ENCODE results near the gene HNRNPM. TPM values are rescaled to one million over a fixed set of nuclear protein-coding genes. Genes with fewer than 3 reads are reported as not detected.

The HNRNPM gene
- total RNA-seq, 2 donors from 2014 or later = 155 to 289 TPM

DNA sequence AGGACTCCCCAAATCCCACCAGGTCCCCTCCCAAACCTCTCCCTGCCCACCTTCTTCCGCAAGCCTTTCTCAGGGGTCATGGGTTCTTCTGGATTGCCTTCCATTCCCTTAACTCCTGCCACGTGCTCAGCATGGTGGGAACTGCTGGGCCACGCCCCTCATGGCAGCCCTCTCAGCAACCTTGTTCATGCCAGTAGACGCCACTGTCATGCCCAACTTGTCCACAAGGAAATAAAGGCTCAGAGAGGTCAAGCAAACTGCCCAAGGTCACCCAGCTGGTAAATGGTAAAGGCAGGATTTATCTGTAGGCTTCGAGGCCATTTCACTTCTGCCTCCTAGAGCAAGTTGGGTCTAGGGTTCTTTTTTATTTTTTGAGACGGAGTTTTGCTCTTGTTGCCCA lies 46.8 kb downstream of the HNRNPM start:
- H3K27me3 Mint-ChIP-seq = no peaks in the 10 kb centered on the region
- H3K9me3 Mint-ChIP-seq = no peaks in the 10 kb centered on the region
- no peak overlapping the region for H3K4me3 Mint-ChIP-seq
- peaks cover 38% of the 10 kb centered on the region for H3K36me3 Mint-ChIP-seq (ENCODE audit: low read depth)
- peaks cover 16% of the 10 kb centered on the region for H3K4me1 Mint-ChIP-seq
- no peak for ATAC-seq (replicated peaks)
- H3K27ac Mint-ChIP-seq = no peak overlapping the region

- Mint-ChIP-seq H3K4me3 (no peak overlapping the region), H3K27ac (peak overlapping the region; percentile 43), H3K9me3 (no peaks in the 10 kb centered on the region), H3K4me1 (no peaks in the 10 kb centered on the region), H3K36me3 (ENCODE audit: low read depth) (peaks cover 12% of the 10 kb centered on the region), H3K27me3 (no peaks in the 10 kb centered on the region)
- ATAC-seq (replicated peaks) = no peak
Observed at GRCh38 chr19:8494158-8494557, 49.4 kb downstream of the HNRNPM start.

DNA sequence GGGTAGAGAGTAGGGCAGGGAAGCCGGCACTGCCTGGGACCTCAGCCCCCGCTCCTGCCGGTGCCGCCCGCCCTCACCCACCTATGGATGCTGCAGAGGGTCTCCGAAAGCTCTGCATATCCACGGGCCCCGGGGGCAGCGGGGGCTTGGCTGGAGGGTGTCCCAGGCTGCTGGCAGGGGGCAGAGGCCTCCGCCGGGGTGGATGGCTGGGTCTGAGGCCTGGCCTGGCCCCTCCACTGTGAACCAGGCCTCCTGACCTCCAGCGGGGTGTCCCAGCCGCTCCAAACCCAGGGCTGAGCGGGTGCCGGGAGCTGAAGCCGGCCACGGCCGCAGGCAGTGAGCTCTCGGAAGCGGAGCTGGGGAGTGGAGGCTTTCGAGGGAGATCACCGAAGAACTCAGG lies 53.5 kb downstream of the HNRNPM start:
- Mint-ChIP-seq H3K27ac (no peak overlapping the region), H3K4me3 (no peak overlapping the region), H3K9me3 (no peaks in the 10 kb centered on the region), H3K36me3 (ENCODE audit: low read depth) (no peaks in the 10 kb centered on the region), H3K4me1 (no peaks in the 10 kb centered on the region), H3K27me3 (no peaks in the 10 kb centered on the region)
- no peak for ATAC-seq (replicated peaks)

GRCh38 chr19:8499048-8499833 lies 54.5 kb downstream of the HNRNPM start:
- Mint-ChIP-seq H3K27me3 (no peaks in the 10 kb centered on the region), H3K4me3 (no peak overlapping the region), H3K4me1 (no peaks in the 10 kb centered on the region), H3K36me3 (ENCODE audit: low read depth) (no peaks in the 10 kb centered on the region), H3K9me3 (no peaks in the 10 kb centered on the region), H3K27ac (no peak overlapping the region)
- ATAC-seq (replicated peaks) = no peak

GRCh38 chr19:8500158-8500557 lies 55.4 kb downstream of the HNRNPM start:
- Mint-ChIP-seq H3K4me3 (no peak overlapping the region), H3K27ac (peak overlapping the region; percentile 20), H3K4me1 (no peaks in the 10 kb centered on the region), H3K27me3 (no peaks in the 10 kb centered on the region), H3K36me3 (ENCODE audit: low read depth) (no peaks in the 10 kb centered on the region), H3K9me3 (no peaks in the 10 kb centered on the region)
- no peak for ATAC-seq (replicated peaks)

- Mint-ChIP-seq H3K36me3 (ENCODE audit: low read depth) (no peaks in the 10 kb centered on the region), H3K9me3 (no peaks in the 10 kb centered on the region), H3K4me3 (no peak overlapping the region), H3K27ac (no peak overlapping the region), H3K4me1 (peaks cover 4% of the 10 kb centered on the region), H3K27me3 (no peaks in the 10 kb centered on the region)
- no peak for ATAC-seq (replicated peaks)
Observed at GRCh38 chr19:8501516-8501915, 56.7 kb downstream of the HNRNPM start.

- no peaks in the 10 kb centered on the region for H3K36me3 Mint-ChIP-seq (ENCODE audit: low read depth)
- no peak for ATAC-seq (replicated peaks)
- H3K4me1 Mint-ChIP-seq = peaks cover 4% of the 10 kb centered on the region
- H3K27ac Mint-ChIP-seq = no peak overlapping the region
- no peak overlapping the region for H3K4me3 Mint-ChIP-seq
- no peaks in the 10 kb centered on the region for H3K27me3 Mint-ChIP-seq
- H3K9me3 Mint-ChIP-seq = no peaks in the 10 kb centered on the region
Observed at GRCh38 chr19:8501981-8502380, 57.2 kb downstream of the HNRNPM start.

DNA sequence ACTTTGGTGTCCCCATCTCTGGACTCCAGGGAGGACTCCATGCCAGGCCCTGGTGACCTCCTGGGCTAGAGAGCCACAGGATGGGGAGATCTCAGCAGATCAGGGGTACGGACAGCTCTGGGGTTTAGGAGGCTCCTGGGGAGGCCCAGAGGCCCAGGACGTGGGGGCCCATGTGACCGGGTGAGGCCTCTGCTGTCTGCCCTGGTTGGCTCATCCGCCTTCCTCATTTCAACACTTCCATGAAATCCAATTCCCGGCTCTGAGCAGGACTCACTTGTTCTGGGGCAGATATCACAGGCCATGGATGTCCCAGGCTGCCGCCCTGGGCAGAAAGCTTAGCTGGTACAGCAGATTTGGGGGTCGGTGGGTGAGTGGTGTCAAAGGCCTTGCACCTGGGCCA lies 58.7 kb downstream of the HNRNPM start:
- Mint-ChIP-seq H3K9me3 (no peaks in the 10 kb centered on the region), H3K4me1 (peaks cover 4% of the 10 kb centered on the region), H3K36me3 (ENCODE audit: low read depth) (no peaks in the 10 kb centered on the region)

DNA sequence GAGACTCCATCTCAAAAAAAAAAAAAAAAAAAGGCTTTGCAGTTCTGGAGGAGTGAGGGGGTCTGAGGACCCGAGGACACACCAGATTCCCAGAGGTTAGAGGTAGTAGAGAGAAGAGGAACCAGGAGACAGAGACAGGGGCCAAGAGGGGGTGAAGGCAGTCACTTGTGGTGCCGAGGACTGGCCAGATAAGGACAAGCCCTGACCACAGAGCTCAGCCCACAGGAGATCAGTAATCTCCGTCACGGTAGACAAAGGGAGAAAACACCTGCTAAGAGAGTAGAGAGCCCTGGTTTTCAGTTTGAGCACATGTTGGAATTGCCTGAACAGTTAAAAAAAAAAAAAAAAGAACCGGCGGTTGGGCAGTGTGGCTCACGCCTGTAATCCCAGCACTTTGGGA lies 59.4 kb downstream of the HNRNPM start:
- Mint-ChIP-seq H3K4me3 (peak overlapping the region; percentile 21), H3K27me3 (no peaks in the 10 kb centered on the region), H3K9me3 (no peaks in the 10 kb centered on the region), H3K36me3 (ENCODE audit: low read depth) (no peaks in the 10 kb centered on the region), H3K4me1 (peaks cover 4% of the 10 kb centered on the region), H3K27ac (no peak overlapping the region)
- no peak for ATAC-seq (replicated peaks)

More for the DNA sequence above, 58.7 kb downstream of the HNRNPM start:
- no peak for ATAC-seq (replicated peaks)
- Mint-ChIP-seq H3K27me3 (no peaks in the 10 kb centered on the region), H3K4me3 (no peak overlapping the region), H3K27ac (no peak overlapping the region)

DNA sequence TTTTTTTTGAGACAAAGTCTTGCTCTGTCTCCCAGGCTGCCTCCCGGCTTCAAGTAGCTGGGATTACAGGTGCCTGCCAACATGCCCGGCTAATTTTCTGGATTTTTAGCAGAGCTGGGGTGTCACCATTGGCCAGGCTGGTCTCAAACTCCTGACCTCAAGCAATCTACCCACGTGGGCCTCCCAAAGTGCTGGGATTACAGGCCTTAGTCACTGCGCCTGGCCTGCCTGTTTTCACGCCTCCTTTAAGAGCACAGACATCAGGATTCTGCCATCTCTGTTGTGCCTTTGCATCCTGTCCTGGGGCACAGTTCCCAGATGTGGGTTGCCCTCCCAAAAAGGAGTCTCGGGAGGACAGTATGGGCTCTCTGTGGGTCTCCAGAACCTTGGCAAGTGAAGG lies 60.1 kb downstream of the HNRNPM start:
- Mint-ChIP-seq H3K27ac (no peak overlapping the region), H3K9me3 (no peaks in the 10 kb centered on the region), H3K36me3 (ENCODE audit: low read depth) (no peaks in the 10 kb centered on the region), H3K4me1 (peaks cover 4% of the 10 kb centered on the region), H3K27me3 (no peaks in the 10 kb centered on the region), H3K4me3 (peak overlapping the region; percentile 82)
- no peak for ATAC-seq (replicated peaks)

- peak; percentile 86 for ATAC-seq (replicated peaks)
- Mint-ChIP-seq H3K4me3 (peak overlapping the region; percentile 82), H3K27ac (peak overlapping the region; percentile 90)
Observed at GRCh38 chr19:8505680-8506401, 61.1 kb downstream of the HNRNPM start.

DNA sequence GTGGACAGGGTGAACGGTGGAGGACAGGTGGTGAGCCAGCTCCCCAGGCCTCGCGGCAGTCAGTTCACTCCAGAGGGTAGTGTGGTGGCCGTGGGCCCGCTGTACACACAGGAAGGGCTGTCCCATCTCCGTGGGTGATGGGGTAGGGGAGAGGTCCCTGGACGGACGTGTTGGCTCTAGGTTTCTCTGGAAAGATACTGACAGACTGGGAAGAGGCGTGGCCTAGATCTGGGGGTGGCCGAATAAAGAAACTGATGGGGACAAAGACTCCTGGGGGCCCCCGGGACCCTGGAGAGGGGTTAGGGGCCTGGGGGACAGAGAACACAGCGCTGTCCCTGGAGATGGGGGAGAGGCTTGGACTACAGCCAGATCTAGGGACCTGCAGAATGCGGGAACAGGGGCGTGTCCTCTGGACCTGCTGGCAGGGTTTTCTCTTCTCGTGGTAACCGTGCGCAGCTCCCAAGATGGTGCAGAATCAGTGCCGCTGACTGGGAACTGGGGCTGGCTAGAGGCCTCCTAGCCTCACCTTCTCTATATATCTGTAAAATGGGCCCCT lies 61.7 kb downstream of the HNRNPM start:
- Mint-ChIP-seq H3K27me3 (no peaks in the 10 kb centered on the region), H3K9me3 (no peaks in the 10 kb centered on the region), H3K4me3 (peak overlapping the region; percentile 82), H3K27ac (peak overlapping the region; percentile 90), H3K36me3 (ENCODE audit: low read depth) (no peaks in the 10 kb centered on the region), H3K4me1 (peaks cover 4% of the 10 kb centered on the region)
- no peak for ATAC-seq (replicated peaks)

More at GRCh38 chr19:8505680-8506401, 61.1 kb downstream of the HNRNPM start:
- peaks cover 4% of the 10 kb centered on the region for H3K4me1 Mint-ChIP-seq
- no peaks in the 10 kb centered on the region for H3K9me3 Mint-ChIP-seq
- H3K36me3 Mint-ChIP-seq (ENCODE audit: low read depth) = no peaks in the 10 kb centered on the region
- no peaks in the 10 kb centered on the region for H3K27me3 Mint-ChIP-seq

- H3K4me1 Mint-ChIP-seq = peaks cover 17% of the 10 kb centered on the region
Observed at GRCh38 chr19:8510589-8511115, 65.9 kb downstream of the HNRNPM start.

DNA sequence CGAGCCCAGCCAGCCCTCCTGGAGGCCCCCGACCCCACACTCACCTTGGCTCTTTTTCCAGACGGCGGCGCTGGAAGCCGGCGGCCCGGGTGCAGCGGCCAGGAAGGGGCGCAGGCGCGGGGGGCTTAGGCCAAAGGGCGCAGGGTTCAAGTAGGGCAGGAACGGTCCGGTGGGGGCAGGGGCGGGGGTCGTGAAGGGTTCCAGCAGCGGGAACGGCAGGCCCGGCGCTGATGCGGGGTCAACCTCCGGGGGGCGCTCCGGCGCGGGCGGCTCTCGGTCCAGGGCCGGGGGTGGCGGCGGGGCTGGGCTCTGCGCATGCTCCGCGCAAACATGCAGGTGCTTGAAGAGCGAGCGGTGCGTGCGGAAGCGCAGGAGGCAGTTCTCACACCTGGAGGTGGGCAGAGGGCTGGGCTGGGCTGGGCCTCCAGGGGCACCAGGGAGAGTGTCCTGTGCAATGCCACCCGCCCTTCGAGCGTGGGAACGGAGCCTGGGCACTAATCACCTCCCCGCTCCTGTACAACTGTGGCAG lies 66.9 kb downstream of the HNRNPM start:
- H3K4me1 Mint-ChIP-seq = peaks cover 13% of the 10 kb centered on the region
- no peak overlapping the region for H3K4me3 Mint-ChIP-seq
- no peaks in the 10 kb centered on the region for H3K9me3 Mint-ChIP-seq
- H3K36me3 Mint-ChIP-seq (ENCODE audit: low read depth) = peaks cover 6% of the 10 kb centered on the region
- no peak for ATAC-seq (replicated peaks)
- no peak overlapping the region for H3K27ac Mint-ChIP-seq
- H3K27me3 Mint-ChIP-seq = no peaks in the 10 kb centered on the region

More at GRCh38 chr19:8510589-8511115, 65.9 kb downstream of the HNRNPM start:
- no peak for ATAC-seq (replicated peaks)
- Mint-ChIP-seq H3K9me3 (no peaks in the 10 kb centered on the region), H3K27me3 (no peaks in the 10 kb centered on the region), H3K27ac (no peak overlapping the region), H3K4me3 (no peak overlapping the region), H3K36me3 (ENCODE audit: low read depth) (peaks cover 6% of the 10 kb centered on the region)

All from activated T-helper 17 cell treated with anti-CD3 and anti-CD28 coated beads, Interleukin-2, amount 50 U/mL, for 72 hours (primary cell).